GM21528 (cell line): ENCODE measurements around the gene PLBD2.

Experiments used
- ATAC-seq: cut with Tn5 transposase; IDR thresholded peaks from one replicate; pipeline ENCODE4 v1.9.1; 2021; ENCODE audit warnings: mild to moderate bottlenecking, moderate library complexity; ENCODE audit not compliant: unreplicated experiment, low FRiP score

The PLBD2 gene

DNA sequence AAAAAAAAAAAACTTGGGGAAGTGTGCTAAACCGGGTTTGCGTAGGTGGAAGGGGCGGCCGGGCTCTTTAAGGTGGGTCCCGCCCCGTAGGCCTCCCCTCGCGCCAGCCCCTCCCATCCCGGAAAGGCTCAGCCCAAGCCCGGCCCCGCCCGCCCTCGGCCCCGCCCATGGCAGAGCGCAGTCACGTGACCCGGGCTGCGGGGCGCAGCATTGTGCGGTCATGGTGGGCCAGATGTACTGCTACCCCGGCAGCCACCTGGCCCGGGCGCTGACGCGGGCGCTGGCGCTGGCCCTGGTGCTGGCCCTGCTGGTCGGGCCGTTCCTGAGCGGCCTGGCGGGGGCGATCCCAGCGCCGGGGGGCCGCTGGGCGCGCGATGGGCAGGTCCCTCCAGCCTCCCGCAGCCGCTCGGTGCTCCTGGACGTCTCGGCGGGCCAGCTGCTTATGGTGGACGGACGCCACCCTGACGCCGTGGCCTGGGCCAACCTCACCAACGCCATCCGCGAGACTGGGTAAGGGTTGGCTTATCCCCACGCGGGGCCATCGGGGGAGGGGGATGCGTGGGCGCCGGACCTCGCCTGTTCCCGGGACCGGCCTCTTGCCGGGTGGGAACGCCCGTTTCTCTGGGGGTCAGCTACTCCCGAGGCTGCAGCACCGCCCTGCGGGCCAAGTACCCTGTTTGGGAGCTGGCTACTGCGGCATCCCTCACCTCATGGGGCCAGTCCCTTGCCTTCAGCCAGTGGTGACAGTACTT, at the start of gene PLBD2:
Gene PLBD2 (plus strand): TSS at position 207 of the 752 bp plus-strand sequence. CDS start 14 bp downstream, at position 221.
- peak; percentile 92 for ATAC-seq

- ATAC-seq, result no peak
Measured at GRCh38 chr12:113310489-113310888, 47.9 kb upstream of the PLBD2 start.

DNA sequence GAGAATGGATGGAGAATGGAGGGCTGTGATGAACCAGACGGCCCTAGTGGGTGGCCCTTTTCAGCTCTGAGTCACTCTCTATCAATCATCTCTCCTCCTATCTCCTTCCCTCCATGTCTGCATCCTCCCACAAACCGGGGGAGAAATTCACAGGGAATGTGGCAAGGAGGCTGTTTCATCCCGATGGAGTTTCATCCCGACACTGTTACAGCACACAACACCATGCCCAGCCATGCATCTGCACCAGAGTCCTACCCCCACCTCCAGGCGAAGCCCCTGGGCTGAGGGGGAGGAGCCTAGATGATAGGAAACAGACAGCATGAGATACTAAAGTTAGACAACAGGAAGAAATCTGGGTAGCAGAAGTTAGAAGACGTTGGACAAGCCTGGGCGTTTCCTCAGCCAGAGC, 44.3 kb upstream of the PLBD2 start:
- ATAC-seq, result no peak

- no peak for ATAC-seq
Measured at GRCh38 chr12:113315358-113315757, 43.0 kb upstream of the PLBD2 start.

- no peak for ATAC-seq
Measured at GRCh38 chr12:113316155-113316554, 42.2 kb upstream of the PLBD2 start.

GRCh38 chr12:113317122-113317521, 41.3 kb upstream of the PLBD2 start:
- ATAC-seq, result no peak

DNA sequence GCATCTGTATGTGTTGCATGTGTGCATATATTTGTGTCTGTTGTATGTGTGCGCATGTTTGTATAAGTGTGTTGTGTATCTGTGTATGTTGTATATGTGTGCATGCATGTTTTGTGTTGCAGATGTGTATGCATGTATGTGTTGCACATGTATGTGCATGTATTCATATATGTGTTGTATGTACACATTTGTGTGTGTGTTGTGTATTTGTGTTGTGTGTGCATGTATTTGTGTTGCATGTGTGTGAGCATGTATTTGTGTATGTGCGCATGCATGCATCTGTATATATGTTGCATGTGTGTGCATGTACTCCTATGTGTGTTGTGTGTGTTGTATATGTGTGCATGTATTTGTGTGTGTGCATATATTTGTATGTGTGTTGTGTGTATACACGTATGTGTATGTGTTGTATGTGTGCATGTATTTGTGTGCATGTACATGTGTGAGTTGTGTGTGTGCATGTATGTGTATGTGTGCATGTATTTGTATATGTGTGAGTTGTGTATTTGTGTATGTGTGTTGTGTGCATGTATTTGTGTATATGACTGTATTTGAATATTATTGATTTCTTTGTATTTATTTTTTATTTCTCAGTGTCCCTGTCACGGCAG, 40.2 kb upstream of the PLBD2 start:
- no peak for ATAC-seq

GRCh38 chr12:113318900-113319628, 39.3 kb upstream of the PLBD2 start:
- no peak for ATAC-seq

GRCh38 chr12:113320401-113320800, 38.0 kb upstream of the PLBD2 start:
- no peak for ATAC-seq

DNA sequence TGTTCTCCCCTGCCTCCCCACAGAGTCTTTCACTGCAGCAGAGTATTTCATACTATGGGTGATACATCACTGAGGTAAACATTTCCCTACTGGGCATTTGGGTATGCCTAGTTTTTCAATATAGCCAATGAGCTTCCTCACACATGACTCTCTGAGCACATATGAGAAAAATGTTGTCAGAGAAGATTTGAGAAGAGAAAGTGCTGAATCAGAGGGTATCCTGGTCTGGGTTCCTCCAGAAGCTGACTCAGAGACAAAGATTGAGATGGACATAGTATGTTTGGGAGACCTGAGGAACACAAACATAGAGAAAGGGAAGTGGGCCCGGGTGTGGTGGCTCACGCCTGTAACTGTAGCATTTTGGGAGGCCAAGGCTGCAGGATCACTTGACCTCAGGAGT, 36.0 kb upstream of the PLBD2 start:
- ATAC-seq, result no peak

- ATAC-seq, result no peak
Measured at GRCh38 chr12:113325916-113326315, 32.5 kb upstream of the PLBD2 start.

GRCh38 chr12:113326775-113327395, 31.5 kb upstream of the PLBD2 start:
- no peak for ATAC-seq

- ATAC-seq, result no peak
Measured at GRCh38 chr12:113328368-113328889, 30.0 kb upstream of the PLBD2 start.

DNA sequence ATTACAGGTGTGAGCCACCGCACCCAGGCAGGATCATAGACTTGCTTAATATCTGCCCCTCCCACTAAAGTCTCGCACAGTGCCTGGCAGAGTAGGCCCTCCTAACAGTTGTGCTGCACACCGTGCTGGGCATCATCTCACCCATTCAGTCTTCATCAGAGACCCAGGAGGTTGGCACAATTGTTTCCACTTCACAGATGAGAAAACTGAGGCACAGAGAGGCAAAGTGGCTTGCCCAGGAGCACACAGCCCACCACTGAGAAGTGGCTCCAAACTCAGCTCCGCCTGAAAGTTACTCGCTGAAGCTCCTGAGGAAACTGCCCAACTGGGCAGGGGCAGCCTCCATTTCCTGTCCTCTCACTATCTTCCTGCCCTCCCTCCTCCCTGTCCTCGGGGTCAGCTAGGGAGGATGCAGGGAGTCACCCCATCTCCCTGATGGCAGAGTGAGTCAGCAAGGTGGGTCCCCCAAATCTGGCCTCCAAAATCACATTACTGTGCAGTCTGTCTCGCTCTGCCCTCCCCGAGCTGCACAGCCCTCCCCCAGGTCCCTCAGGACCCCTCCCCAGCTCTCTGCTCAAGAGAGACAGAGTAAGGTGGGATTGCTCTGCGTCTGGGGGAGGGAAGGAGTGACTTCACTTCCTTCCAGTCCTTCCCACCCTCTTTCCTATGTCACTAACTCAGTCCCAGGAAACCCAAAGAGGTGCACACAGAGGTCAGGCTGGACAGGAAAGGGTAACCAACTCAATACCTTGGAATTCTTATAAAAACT, 29.2 kb upstream of the PLBD2 start:
- no peak for ATAC-seq

- ATAC-seq, result no peak
Measured at GRCh38 chr12:113329791-113330417, 28.5 kb upstream of the PLBD2 start.

- no peak for ATAC-seq
Measured at GRCh38 chr12:113330505-113330904, 27.9 kb upstream of the PLBD2 start.

DNA sequence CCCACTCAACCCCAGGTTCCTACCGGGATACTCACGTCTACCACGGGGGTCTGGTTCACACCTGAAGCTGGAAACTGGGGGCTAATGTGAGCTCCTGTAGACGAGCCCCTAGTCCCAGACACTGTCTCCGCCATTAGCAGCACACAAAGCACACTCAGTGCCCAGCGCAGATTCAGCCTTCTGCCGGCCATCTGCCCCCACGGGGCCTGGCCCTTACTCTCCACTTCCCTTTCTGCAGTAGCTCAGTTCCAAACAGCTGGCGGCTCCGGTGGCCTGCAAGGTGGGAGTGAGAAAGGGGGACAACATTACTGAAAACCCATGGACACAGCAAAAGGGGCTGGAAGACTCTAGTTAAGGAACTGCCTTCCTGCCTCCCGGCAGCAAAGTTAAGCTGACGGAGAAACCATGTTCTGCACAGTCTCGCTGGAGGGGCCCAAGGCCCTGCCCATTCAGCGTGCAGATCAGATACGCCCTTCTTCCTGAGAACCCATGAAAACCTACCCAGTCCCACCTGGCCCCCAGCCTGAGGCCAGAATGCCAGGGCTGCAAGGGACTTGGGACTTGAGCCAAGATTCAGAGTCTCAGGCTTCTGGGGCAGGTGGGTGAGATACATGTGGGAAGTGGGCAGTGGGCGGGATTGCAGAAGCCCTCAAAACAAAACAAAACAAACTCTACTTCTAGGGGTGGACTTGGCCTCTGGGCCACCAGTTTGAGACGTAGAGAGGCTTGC, 25.5 kb upstream of the PLBD2 start:
- no peak for ATAC-seq

DNA sequence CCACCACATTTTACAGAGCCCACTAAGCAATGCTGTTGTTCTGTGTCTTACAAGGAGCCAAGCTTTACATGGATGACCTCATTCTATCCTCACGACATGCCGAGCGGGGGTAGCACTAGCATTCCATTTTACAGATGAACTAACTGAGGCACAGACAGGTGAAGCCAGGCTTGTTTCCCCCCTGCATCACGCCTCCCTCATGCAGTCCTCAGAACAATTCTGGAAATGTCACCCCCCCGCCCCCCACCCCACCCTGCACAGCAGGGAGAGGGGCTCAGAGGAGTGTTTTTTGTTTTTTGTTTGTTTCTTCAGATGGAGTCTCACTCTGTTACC, 25.0 kb upstream of the PLBD2 start:
- ATAC-seq, result no peak
